HG03571 (cell line): ENCODE measurements around the gene DEFB116.
"Not testable (repeated sequence)": the region's sequence is repeated elsewhere in the genome, so short reads cannot be mapped to it uniquely, and the experiment has no call there.

ENCODE experiments used
- ATAC-seq: cut with Tn5 transposase; IDR thresholded peaks from one replicate; pipeline ENCODE4 v1.9.1; 2021; ENCODE audit not compliant: unreplicated experiment

DEFB116 gene

GRCh38 chr20:31308535-31309162 lies at the start of gene DEFB116:
Gene DEFB116 (minus strand): TSS chr20:31308585. CDS start chr20:31308585, 0 bp downstream.
- no peak for ATAC-seq

- ATAC-seq: no peak
Observed at GRCh38 chr20:31355981-31356380, 47.6 kb upstream of the DEFB116 start.

- no peak for ATAC-seq
Observed at GRCh38 chr20:31341470-31341869, 33.1 kb upstream of the DEFB116 start.

- no peak for ATAC-seq
Observed at GRCh38 chr20:31330893-31331292, 22.5 kb upstream of the DEFB116 start.

- no peak for ATAC-seq
Observed at GRCh38 chr20:31322504-31322903, 14.1 kb upstream of the DEFB116 start.

- not testable (repeated sequence) for ATAC-seq
Observed at GRCh38 chr20:31284964-31285363, 23.4 kb downstream of the DEFB116 start.

GRCh38 chr20:31278178-31278577 lies 30.2 kb downstream of the DEFB116 start:
- ATAC-seq: no peak

GRCh38 chr20:31274441-31274840 lies 33.9 kb downstream of the DEFB116 start:
- no peak for ATAC-seq

GRCh38 chr20:31260326-31260932 lies 48.0 kb downstream of the DEFB116 start:
- ATAC-seq: no peak

- no peak for ATAC-seq
Observed at GRCh38 chr20:31257364-31257763, 51.0 kb downstream of the DEFB116 start, which contains the start of gene DEFB115. Gene DEFB115 (plus strand): TSS chr20:31257664. CDS start chr20:31257664, 0 bp downstream.

GRCh38 chr20:31256959-31257358 lies 51.4 kb downstream of the DEFB116 start:
- no peak for ATAC-seq
